HepG2 (cell line): ENCODE results near the gene FSCN2. TPM values are rescaled to one million over a fixed set of nuclear protein-coding genes. Genes with fewer than 3 reads are reported as not detected.

ENCODE experiments used
- ATAC-seq: fragments of 200-7000 bp; cut with Tn5 transposase; 3 replicates; pipeline ENCODE4 v1.9.1; 2020; ENCODE audit warnings: mild to moderate bottlenecking, moderate library complexity
- BruUV-seq: library from RNA; stranded (reverse); fragments of 400-500 nt; replicated peaks from 2 replicates; lab custom pipeline; 2021; lab: Mats Ljungman, UMichigan
- CTCF ChIA-PET: fragments of 300-600 bp; formaldehyde crosslinking; extraction: SDS; loops from one replicate; lab custom pipeline; 2021; ENCODE audit warnings: low total read pairs, inconsistent platforms, low intra/inter-chr PET ratio; lab: Yijun Ruan, JAX
- POLR2A ChIA-PET: fragments of 350-600 bp; sonication (Branson Sonifier 250); formaldehyde crosslinking; loops from one replicate; lab custom pipeline; 2020; ENCODE audit warnings: antibody characterized with exemption, inconsistent platforms; lab: Yijun Ruan, JAX
- DNase-seq: peaks from one replicate; pipeline ENCODE4 v3.0.0-alpha.2; 2015; ENCODE audit warnings: low spot score
- FAIRE-seq: peaks from 3 replicates; lab custom pipeline; 2011; peaks lifted over from hg19 to GRCh38; lab: Jason Lieb, UNC
- H2AFZ ChIP-seq: one replicate; pipeline ENCODE4 v1.6.1; 2011; ENCODE audit warnings: low read length, inconsistent platforms
- H3K27ac ChIP-seq: fragments of 300-600 bp; 3 replicates; pipeline ENCODE4 v1.8.0; 2011; ENCODE audit warnings: mixed run types, mild to moderate bottlenecking, mixed read lengths, low read length, inconsistent platforms; ENCODE audit not compliant: insufficient read depth; ENCODE audit errors: extremely low read length
- H3K27me3 ChIP-seq, 2 experiments: fragments of 200-600 bp in 1 of 2; 2 replicates in 1 of 2; 3 replicates in 1 of 2; pipeline versions ENCODE4 v1.6.0 to v1.8.0; 2011; ENCODE audit warnings: low read length in 2 of 2, mild to moderate bottlenecking in 2 of 2, moderate library complexity in 2 of 2, inconsistent platforms in 1 of 2; ENCODE audit not compliant: insufficient read depth in 2 of 2, control insufficient read depth in 1 of 2
- H3K36me3 ChIP-seq, 2 experiments: fragments of 200-600 bp in 1 of 2; replicated peaks in 1 of 2; 2 replicates in 1 of 2; 3 replicates in 1 of 2; pipeline versions ENCODE4 v1.5.1 to v1.8.0; 2011; ENCODE audit warnings: low read length in 2 of 2, inconsistent platforms in 1 of 2; ENCODE audit not compliant: insufficient read depth in 2 of 2, control insufficient read depth in 1 of 2
- H3K4me1 ChIP-seq: 2 replicates; pipeline ENCODE4 v1.5.1; 2012; ENCODE audit warnings: low read length, inconsistent platforms; ENCODE audit not compliant: insufficient read depth
- H3K4me2 ChIP-seq: 2 replicates; pipeline ENCODE4 v1.6.0; 2011; ENCODE audit warnings: low read depth, low read length, inconsistent platforms
- H3K4me3 ChIP-seq, 3 experiments: fragments of 200-600 bp in 1 of 3; sonication (generic), shearing (Covaris generic) in 1 of 3; replicated peaks in 1 of 3; 2 replicates each; pipeline ENCODE4 v1.5.1; 2011 to 2016; ENCODE audit warnings: low read length in 3 of 3, inconsistent platforms in 2 of 3, low read depth in 2 of 3, mild to moderate bottlenecking in 2 of 3, control low read depth in 1 of 3, mixed read lengths in 1 of 3; ENCODE audit not compliant: insufficient read depth in 1 of 3
- H3K79me2 ChIP-seq: one replicate; pipeline ENCODE4 v1.6.1; 2011; ENCODE audit warnings: low read length, inconsistent platforms; ENCODE audit not compliant: insufficient read depth
- H3K9ac ChIP-seq: 2 replicates; pipeline ENCODE4 v1.6.0; 2011; ENCODE audit warnings: mild to moderate bottlenecking, low read depth, low read length, inconsistent platforms; ENCODE audit not compliant: insufficient read depth
- H3K9me3 ChIP-seq: 2 replicates; pipeline ENCODE4 v1.5.1; 2012; ENCODE audit warnings: mild to moderate bottlenecking, low read length
- H4K20me1 ChIP-seq: 2 replicates; pipeline ENCODE4 v1.6.0; 2011; ENCODE audit warnings: inconsistent platforms, mild to moderate bottlenecking, low read length, moderate library complexity; ENCODE audit not compliant: insufficient read depth
- AGO2 ChIP-seq: fragments of 200-400 bp; formaldehyde crosslinking; optimal IDR thresholded peaks from 2 replicates; pipeline ENCODE3; 2017; ENCODE audit warnings: mild to moderate bottlenecking, low read depth, low read length, moderate library complexity
- ZBTB46 ChIP-seq: sonication (generic); formaldehyde crosslinking; IDR thresholded peaks from 2 replicates; pipeline ENCODE4 v1.4.0; 2020; ENCODE audit warnings: mild to moderate bottlenecking, missing genetic modification reagents, borderline replicate concordance
- ZFP36L1 ChIP-seq: sonication (generic); formaldehyde crosslinking; IDR thresholded peaks from 2 replicates; pipeline ENCODE4 v1.8.0; 2022; ENCODE audit warnings: mild to moderate bottlenecking, missing genetic modification reagents, moderate library complexity
- ZHX2 ChIP-seq, 2 experiments: sonication (generic) in 1 of 2; formaldehyde crosslinking in 1 of 2; IDR thresholded peaks; 2 replicates each; pipeline versions ENCODE4 v1.6.1 to v1.9.0; 2014 to 2022; ENCODE audit warnings: antibody characterized with exemption in 1 of 2, borderline replicate concordance in 1 of 2, inconsistent platforms in 1 of 2, low read depth in 1 of 2, missing genetic modification reagents in 1 of 2
- ZNF430 ChIP-seq: sonication (generic); formaldehyde crosslinking; IDR thresholded peaks from 2 replicates; pipeline ENCODE4 v1.9.0; 2021; ENCODE audit warnings: mild to moderate bottlenecking, missing genetic modification reagents
- ZNF441 ChIP-seq: sonication (generic); formaldehyde crosslinking; IDR thresholded peaks from 2 replicates; pipeline ENCODE4 v1.7.0; 2021; ENCODE audit warnings: missing genetic modification reagents, borderline replicate concordance
- ZNF598 ChIP-seq: sonication (generic); formaldehyde crosslinking; IDR thresholded peaks from 2 replicates; pipeline ENCODE4 v1.5.1; 2020; ENCODE audit warnings: mild to moderate bottlenecking, missing genetic modification reagents, borderline replicate concordance
- ZNF788 ChIP-seq: sonication (generic); formaldehyde crosslinking; IDR thresholded peaks from 2 replicates; pipeline ENCODE4 v1.5.0; 2020; ENCODE audit warnings: mild to moderate bottlenecking, missing genetic modification reagents, borderline replicate concordance
- WGBS: methylation state at CpG from one replicate; pipeline ENCODE4 v1.1.6; 2017; ENCODE audit warnings: low lambda C conversion rate; 5-methylcytosine and 5-hydroxymethylcytosine counted together
- in situ Hi-C: cut with HindIII; loops from 2 replicates; pipeline ENCODE4 v1.10.0; 2017; ENCODE audit warnings: low pct_unique_long_range_greater_than_20kb; ENCODE audit not compliant: extremely low pct_ligation_motif_present
- intact Hi-C: fragments of 100-400 bp; cut with micrococcal nuclease; formaldehyde crosslinking; loops from one replicate; pipeline ENCODE4 v1.10.0; 2022; ENCODE audit not compliant: unreplicated experiment
- polyA plus RNA-seq, 8 experiments: library from polyadenylated mRNA; depleted of rRNA in 3 of 8; stranded (reverse) in 7 of 8; unstranded in 1 of 8; fragments of >200 nt; fragmentation: Illumina TruSeq in 4 of 8; extraction: Trizol in 4 of 8; gene quantifications; 2 replicates each; pipeline versions ENCODE4 v1.2.1 to v1.2.3, GENCODE V29; 2011 to 2016; ENCODE audit warnings: low read depth in 4 of 8, missing spikeins in 1 of 8, mixed read lengths in 1 of 8; ENCODE audit not compliant: insufficient read depth in 1 of 8
- total RNA-seq, 5 experiments: library from RNA; depleted of rRNA; stranded (reverse); fragments of >200 nt; fragmentation: Illumina TruSeq; extraction: Trizol; gene quantifications; 2 replicates each; pipeline ENCODE4 v1.2.3, GENCODE V29; 2016; ENCODE audit warnings: low read depth in 1 of 5

FSCN2 gene
- total and polyA plus RNA-seq, 2 of the 13 experiments (the other 11 are each of a cell fraction or from before 2014, with no cell fraction given): 0.09 TPM; not detected in 1

- in situ Hi-C loops: no loop called here
- H3K9ac ChIP-seq: no peak overlapping the region
- FAIRE-seq: no peak
- no peak overlapping the region for H2AFZ ChIP-seq
- CTCF ChIA-PET: no interaction called here
- no peaks in the 10 kb centered on the region for H3K27me3 ChIP-seq
- no peak overlapping the region for H3K4me2 ChIP-seq
- WGBS: 95% methylated on average over 10 of the region's 16 CpGs
- peaks cover 50 to 84% of the 10 kb centered on the region in 2 experiments for H3K36me3 ChIP-seq
- TF ChIP-seq AGO2: peak; percentile 34
- no peak for TF ChIP-seq ZFP36L1 (CRISPR knock-in tag)
- no peaks in the 10 kb centered on the region for H3K79me2 ChIP-seq
- H3K9me3 ChIP-seq: no peaks in the 10 kb centered on the region
- POLR2A ChIA-PET: interaction anchor here (1.5 kb wide), 1 partner anchor 12 kb away, joined by 4 read pairs; no protein-coding TSS in a partner anchor
- no TSS peak for BruUV-seq
- DNase-seq: no peak
- H4K20me1 ChIP-seq: no peaks in the 10 kb centered on the region
- intact Hi-C loops: no loop called here
- H3K4me3 ChIP-seq: no peak overlapping the region
- ATAC-seq: no peak
- H3K4me1 ChIP-seq: no peaks in the 10 kb centered on the region
- no peak overlapping the region for H3K27ac ChIP-seq
Measured at GRCh38 chr17:81565231-81565630, 37.1 kb downstream of the FSCN2 start.

GRCh38 chr17:81566461-81567126 lies 38.4 kb downstream of the FSCN2 start:
- CTCF ChIA-PET: no interaction called here
- no peak for FAIRE-seq
- TF ChIP-seq ZHX2 (IDR thresholded peaks at IDR 0.05; ENCODE audit: low read depth): no peak
- TF ChIP-seq ZHX2 (CRISPR knock-in tag; IDR thresholded peaks at IDR 0.05; ENCODE audit: borderline replicate concordance): no peak
- TF ChIP-seq ZNF430 (CRISPR knock-in tag): no peak
- no peak for TF ChIP-seq ZBTB46 (CRISPR knock-in tag)
- TF ChIP-seq ZNF598 (CRISPR knock-in tag): no peak
- TF ChIP-seq ZNF441 (CRISPR knock-in tag): no peak
- TF ChIP-seq ZNF788 (CRISPR knock-in tag): no peak

More at GRCh38 chr17:81566461-81567126, 38.4 kb downstream of the FSCN2 start:
- Histone ChIP-seq H3K27ac (no peak overlapping the region), H3K4me3 (no peak overlapping the region), H3K9ac (no peak overlapping the region), H3K36me3 (peaks cover 56 to 84% of the 10 kb centered on the region in 2 experiments), H3K9me3 (no peaks in the 10 kb centered on the region), H2AFZ (no peak overlapping the region), H3K4me1 (no peaks in the 10 kb centered on the region), H3K4me2 (no peak overlapping the region), H3K79me2 (no peaks in the 10 kb centered on the region), H4K20me1 (no peaks in the 10 kb centered on the region), H3K27me3 (no peaks in the 10 kb centered on the region)
- no peak for ATAC-seq
- intact Hi-C loops (no loop called here), in situ Hi-C loops (no loop called here)
- 92% methylated on average over 8 of the region's 8 CpGs for WGBS
- DNase-seq: no peak
- no TSS peak for BruUV-seq
- POLR2A ChIA-PET: interaction anchor here (1.5 to 1.8 kb wide), 2 partner anchors 11 to 15 kb away, joined by 4 to 5 read pairs; partner anchors contain the start of gene FAAP100
